GM12878 (cell line): ENCODE measurements around the gene RMDN3. TPM values are rescaled to one million over a fixed set of nuclear protein-coding genes. Genes with fewer than 3 reads are reported as not detected.

ENCODE experiments used
- ATAC-seq: fragments of 200-7000 bp; cut with Tn5 transposase; 3 replicates; pipeline ENCODE4 v1.9.1; 2020; ENCODE audit warnings: mild to moderate bottlenecking, moderate library complexity
- BruUV-seq: library from RNA; stranded (reverse); fragments of 400-500 nt; replicated peaks from 2 replicates; lab custom pipeline; 2021; lab: Mats Ljungman, UMichigan
- CTCF ChIA-PET: fragments of 300-600 bp; sonication (Branson Sonifier 250); formaldehyde crosslinking; extraction: SDS; loops from one replicate; lab custom pipeline; 2021; ENCODE audit warnings: inconsistent platforms; lab: Yijun Ruan, JAX
- POLR2A ChIA-PET: fragments of 350-600 bp; formaldehyde crosslinking; extraction: SDS; loops from one replicate; lab custom pipeline; 2021; ENCODE audit warnings: inconsistent platforms; lab: Charles Lee
- RAD21 ChIA-PET: fragments of 300-600 bp; sonication (Branson Sonifier 250); formaldehyde crosslinking; loops from one replicate; lab custom pipeline; 2023; ENCODE audit warnings: antibody characterized with exemption; ENCODE audit not compliant: unreplicated experiment; lab: Charles Lee
- SMC1A ChIA-PET: fragments of 300-600 bp; sonication (Branson Sonifier 250); formaldehyde crosslinking; loops from one replicate; lab custom pipeline; 2023; ENCODE audit not compliant: unreplicated experiment, uncharacterized antibody; lab: Charles Lee
- DNase-seq: peaks from one replicate; pipeline ENCODE4 v3.0.0-alpha.2; 2011; ENCODE audit warnings: low read depth, low spot score
- FAIRE-seq: peaks from 3 replicates; lab custom pipeline; 2011; peaks lifted over from hg19 to GRCh38; lab: Jason Lieb, UNC
- H2AFZ ChIP-seq: 2 replicates; pipeline ENCODE4 v1.6.0; 2011; ENCODE audit warnings: low read depth, low read length, control low read depth; ENCODE audit not compliant: control insufficient read depth
- H3K27ac ChIP-seq: 2 replicates; pipeline ENCODE4 v1.5.1; 2011; ENCODE audit warnings: control low read depth; ENCODE audit not compliant: control insufficient read depth, insufficient read depth
- H3K27me3 ChIP-seq, 2 experiments: replicated peaks in 1 of 2; 2 replicates each; pipeline versions ENCODE4 v1.6.0 to v1.6.1; 2011; ENCODE audit warnings: low read length in 1 of 2; ENCODE audit not compliant: control insufficient read depth in 2 of 2, insufficient read depth in 2 of 2
- H3K36me3 ChIP-seq, 2 experiments: 2 replicates each; pipeline ENCODE4 v1.5.1; 2011; ENCODE audit warnings: low read length in 1 of 2; ENCODE audit not compliant: control insufficient read depth in 2 of 2, insufficient read depth in 2 of 2
- H3K4me1 ChIP-seq: 2 replicates; pipeline ENCODE4 v1.6.1; 2011; ENCODE audit warnings: mild to moderate bottlenecking, low read length, moderate library complexity, mixed read lengths; ENCODE audit not compliant: control insufficient read depth, insufficient read depth
- H3K4me2 ChIP-seq: 2 replicates; pipeline ENCODE4 v1.6.0; 2011; ENCODE audit warnings: control low read depth; ENCODE audit not compliant: control insufficient read depth, insufficient read depth
- H3K4me3 ChIP-seq: fragments of 200-600 bp; sonication (generic); 2 replicates; pipeline ENCODE4 v1.5.1; 2016
- H3K79me2 ChIP-seq: 2 replicates; pipeline ENCODE4 v1.6.0; 2011; ENCODE audit warnings: low read length; ENCODE audit not compliant: control insufficient read depth, insufficient read depth
- H3K9ac ChIP-seq: 2 replicates; pipeline ENCODE4 v1.8.0; 2011; ENCODE audit warnings: low read length, control low read depth, mixed read lengths; ENCODE audit not compliant: control insufficient read depth, insufficient read depth
- H3K9me3 ChIP-seq: replicated peaks from 3 replicates; pipeline ENCODE4 v1.5.1; 2011; ENCODE audit warnings: mild to moderate bottlenecking, low read length; ENCODE audit not compliant: control insufficient read depth, insufficient read depth
- H4K20me1 ChIP-seq: 2 replicates; pipeline ENCODE4 v1.6.0; 2011; ENCODE audit not compliant: control insufficient read depth, insufficient read depth
- BCLAF1 ChIP-seq: fragments of 450-650 bp; IDR thresholded peaks from 2 replicates; pipeline ENCODE4 v1.6.1; 2017; ENCODE audit warnings: antibody characterized with exemption, mild to moderate bottlenecking, moderate library complexity
- BHLHE40 ChIP-seq, 2 experiments: fragments of 450-650 bp in 1 of 2; IDR thresholded peaks; 2 replicates each; pipeline ENCODE4 v1.6.1; 2011 to 2017; ENCODE audit warnings: low read depth in 2 of 2, borderline replicate concordance in 1 of 2, improper control_type of control experiment in 1 of 2, low read length in 1 of 2, mild to moderate bottlenecking in 1 of 2
- WGBS: methylation state at CpG from one replicate; pipeline ENCODE4 v1.1.6; 2016; ENCODE audit warnings: low lambda C conversion rate; ENCODE audit not compliant: insufficient replicate concordance, insufficient coverage; ENCODE audit errors: missing lambda C conversion rate; 5-methylcytosine and 5-hydroxymethylcytosine counted together
- in situ Hi-C: fragments of 300-500 bp; cut with MboI; formaldehyde crosslinking; loops from 9 replicates; pipeline ENCODE4 v1.14.3; 2018; ENCODE audit warnings: mixed read lengths
- intact Hi-C: fragments of 100-400 bp; cut with micrococcal nuclease; formaldehyde crosslinking; loops from one replicate; pipeline ENCODE4 v1.14.2; 2022; ENCODE audit not compliant: unreplicated experiment
- polyA plus RNA-seq, 11 experiments: library from polyadenylated mRNA; depleted of rRNA in 4 of 11; unstranded in 6 of 11; stranded (reverse) in 5 of 11; fragments of >200 nt; fragmentation: Nextera tagmentation in 4 of 11; fragmentation: Illumina TruSeq in 1 of 11; extraction: Ambion mirVana in 4 of 11; extraction: Trizol in 1 of 11; gene quantifications; 1 replicate in 1 of 11; 2 replicates in 10 of 11; pipeline versions ENCODE4 v1.2.1 to v1.2.3, GENCODE V29; 2011 to 2016; ENCODE audit warnings: inconsistent platforms in 2 of 11, missing spikeins in 2 of 11, low read depth in 1 of 11
- total RNA-seq, 4 experiments: library from RNA; depleted of rRNA in 3 of 4; stranded (reverse); fragments of >200 nt in 3 of 4; fragmentation: Illumina TruSeq in 1 of 4; extraction: Trizol in 1 of 4; gene quantifications; 2 replicates each; pipeline versions ENCODE4 v1.2.1 to v1.2.3, GENCODE V29; 2013 to 2021

Gene RMDN3
- total and polyA plus RNA-seq, 10 of the 15 experiments (the other 5 are each of a cell fraction or from before 2014, with no cell fraction given): 5.7 to 44.4 (median 20.3) TPM

GRCh38 chr15:40743485-40743901 lies 11.6 kb downstream of the RMDN3 start:
- WGBS: 94% methylated on average over 2 of the region's 2 CpGs
- Histone ChIP-seq H3K4me2 (no peak overlapping the region), H3K36me3 (peaks cover 16 to 23% of the 10 kb centered on the region in 2 experiments), H4K20me1 (no peaks in the 10 kb centered on the region), H2AFZ (no peak overlapping the region), H3K27ac (no peak overlapping the region), H3K4me3 (no peak overlapping the region), H3K79me2 (no peaks in the 10 kb centered on the region; the same call in 1 of the 2 replicates), H3K9me3 (no peaks in the 10 kb centered on the region), H3K27me3 (no peaks in the 10 kb centered on the region), H3K9ac (no peak overlapping the region), H3K4me1 (peaks cover 9% of the 10 kb centered on the region)
- in situ Hi-C loops (no loop called here), intact Hi-C loops (no loop called here)
- POLR2A ChIA-PET: interaction anchor here (0.7 to 1.3 kb wide), 3 partner anchors 39 to 65 kb away, joined by 3 to 7 read pairs (median 4); no protein-coding TSS in a partner anchor
- no peak for DNase-seq
- FAIRE-seq: no peak
- CTCF ChIA-PET: interaction anchor here (0.6 to 2.2 kb wide), 9 partner anchors 11 to 151 kb away, joined by 3 to 14 read pairs (median 4); partner anchors contain the start of genes GCHFR and VPS18
- ATAC-seq: no peak
- TF ChIP-seq BHLHE40 (IDR thresholded peaks at IDR 0.05; ENCODE audit: borderline replicate concordance in 1 of 2, low read depth in 2 of 2, low read length in 1 of 2) (0 out of 4 replicates have a peak, but pooled peaks of 1 of the 2 experiments have one; percentile 27), BCLAF1 (no peak)
- SMC1A ChIA-PET: interaction anchor here (0.7 to 2.1 kb wide), 3 partner anchors 10 to 39 kb away, joined by 3 to 8 read pairs (median 3); no protein-coding TSS in a partner anchor
- BruUV-seq: no TSS peak
- RAD21 ChIA-PET: interaction anchor here (0.9 to 2.1 kb wide), 6 partner anchors 13 to 174 kb away, joined by 3 to 11 read pairs (median 5); partner anchors contain the start of genes RAD51 and RPUSD2
